ENCODE results near the gene FRMD6.
A peak's percentile ranks its signal among the peaks of the same experiment; 100 is the strongest.

DNA sequence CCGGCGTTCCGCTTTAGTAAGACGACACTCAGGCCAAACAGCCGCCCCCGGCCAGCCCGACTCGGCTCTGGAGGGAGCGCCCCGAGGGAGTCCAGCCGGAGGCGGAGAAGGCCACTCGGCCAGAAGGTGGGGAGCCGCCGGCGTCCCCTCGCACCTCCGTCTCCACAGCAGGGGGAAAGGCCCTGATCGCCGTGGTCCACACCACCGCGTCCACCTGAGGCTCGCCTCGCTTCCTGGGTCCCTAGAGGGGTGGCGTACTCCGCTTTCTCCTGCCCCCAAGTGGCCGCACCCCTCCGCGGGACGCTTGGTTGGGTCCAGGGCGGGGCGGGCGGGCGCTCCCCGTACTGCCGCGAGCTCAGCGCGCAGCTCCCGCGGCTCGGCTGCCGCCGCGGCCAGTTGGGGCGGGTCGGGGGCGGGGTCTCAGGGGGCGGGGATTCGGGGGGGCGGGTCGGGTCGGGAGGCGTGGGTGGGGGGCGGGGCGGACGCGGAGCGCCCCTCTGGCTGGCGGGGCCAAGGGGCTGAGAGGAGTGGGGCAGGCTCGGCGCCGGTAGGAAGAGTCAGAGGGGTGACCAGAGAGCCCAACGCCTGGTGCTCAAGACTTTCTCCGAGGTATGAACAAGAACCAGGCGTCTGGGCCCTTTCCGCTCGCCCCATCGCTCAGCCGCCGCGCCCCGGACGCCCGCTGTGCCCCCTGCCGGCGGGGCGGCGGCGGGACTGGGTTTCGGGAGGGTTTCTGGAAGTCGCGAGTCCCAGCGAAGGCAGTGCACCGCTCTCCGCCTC is at the start of gene FRMD6:
- peak; percentile 25 to 68 (median 66) for TF ChIP-seq CTCF (IDR thresholded peaks at IDR 0.05)
- TF ChIP-seq POLR2A (IDR thresholded peaks at IDR 0.05), result peak; percentile 35 to 38

Data from Peyer's patch (tissue), 4 donors.